ENCODE measurements around the gene EIF2A. TPM values are rescaled to one million over a fixed set of nuclear protein-coding genes. Genes with fewer than 3 reads are reported as not detected.

The EIF2A gene
- total RNA-seq, 6 donors from 2014 or later = 40.1 to 202 (median 78.0) TPM

GRCh38 chr3:150508401-150508800, 38.2 kb upstream of the EIF2A start:
- Histone ChIP-seq H3K4me3 (no peak overlapping the region), H3K27ac (no peak overlapping the region), H3K4me1 (no peaks in the 10 kb centered on the region), H3K27me3 (no peaks in the 10 kb centered on the region), H3K9me3 (no peaks in the 10 kb centered on the region), H3K36me3 (no peaks in the 10 kb centered on the region)
- no peak for DNase-seq
- no peak for TF ChIP-seq POLR2AphosphoS5 (IDR thresholded peaks at IDR 0.05)
- no peak for TF ChIP-seq EP300 (IDR thresholded peaks at IDR 0.05)
- TF ChIP-seq POLR2A (IDR thresholded peaks at IDR 0.05) = no peak
- TF ChIP-seq CTCF (IDR thresholded peaks at IDR 0.05) = no peak
- no peak for ATAC-seq (ENCODE audit: low FRiP score in 2 of 2)

- no peak for ATAC-seq (ENCODE audit: low FRiP score in 2 of 2)
- no peaks in the 10 kb centered on the region for H3K36me3 ChIP-seq
- H3K27me3 ChIP-seq = no peaks in the 10 kb centered on the region
- no peak overlapping the region for H3K27ac ChIP-seq
- no peak overlapping the region for H3K4me3 ChIP-seq
- H3K4me1 ChIP-seq = no peaks in the 10 kb centered on the region
- TF ChIP-seq POLR2AphosphoS5 (IDR thresholded peaks at IDR 0.05) = no peak
- no peak for TF ChIP-seq CTCF (IDR thresholded peaks at IDR 0.05)
- no peak for TF ChIP-seq EP300 (IDR thresholded peaks at IDR 0.05)
- TF ChIP-seq POLR2A (IDR thresholded peaks at IDR 0.05) = no peak
- DNase-seq = no peak
- 94 to 100% methylated on average over 2 of the region's 2 CpGs for WGBS, 2 donors
- no peaks in the 10 kb centered on the region for H3K9me3 ChIP-seq
These were observed 36.8 kb upstream of the EIF2A start for GRCh38 chr3:150509780-150510179.

- Histone ChIP-seq H3K27ac (no peak overlapping the region), H3K27me3 (no peaks in the 10 kb centered on the region), H3K9me3 (no peaks in the 10 kb centered on the region), H3K4me1 (no peaks in the 10 kb centered on the region), H3K36me3 (no peaks in the 10 kb centered on the region), H3K4me3 (no peak overlapping the region)
- no peak for TF ChIP-seq EP300 (IDR thresholded peaks at IDR 0.05)
- TF ChIP-seq POLR2A (IDR thresholded peaks at IDR 0.05) = no peak
- TF ChIP-seq POLR2AphosphoS5 (IDR thresholded peaks at IDR 0.05) = no peak
- no peak for TF ChIP-seq CTCF (IDR thresholded peaks at IDR 0.05)
- DNase-seq (no peak), ATAC-seq (ENCODE audit: low FRiP score in 2 of 2) (no peak)
- 73 to 89% methylated on average over 4 of the region's 4 CpGs for WGBS, 2 donors
These were observed 35.3 kb upstream of the EIF2A start for GRCh38 chr3:150511122-150511821.

GRCh38 chr3:150515210-150515609, 31.4 kb upstream of the EIF2A start:
- Histone ChIP-seq H3K4me3 (no peak overlapping the region), H3K27ac (no peak overlapping the region), H3K4me1 (no peaks in the 10 kb centered on the region), H3K27me3 (no peaks in the 10 kb centered on the region), H3K36me3 (no peaks in the 10 kb centered on the region), H3K9me3 (no peaks in the 10 kb centered on the region)
- ATAC-seq (ENCODE audit: low FRiP score in 2 of 2) (no peak), DNase-seq (no peak)
- TF ChIP-seq EP300 (IDR thresholded peaks at IDR 0.05) (no peak), POLR2AphosphoS5 (IDR thresholded peaks at IDR 0.05) (no peak), CTCF (IDR thresholded peaks at IDR 0.05) (no peak)
- 86 to 92% methylated on average over 4 of the region's 4 CpGs for WGBS, 2 donors

- ATAC-seq (ENCODE audit: low FRiP score in 2 of 2) = no peak
These were observed 27.6 kb upstream of the EIF2A start for GRCh38 chr3:150519026-150519425.

More at GRCh38 chr3:150519026-150519425, 27.6 kb upstream of the EIF2A start:
- no peak for DNase-seq
- H3K27ac ChIP-seq = no peak overlapping the region
- no peaks in the 10 kb centered on the region for H3K27me3 ChIP-seq
- H3K4me1 ChIP-seq = no peaks in the 10 kb centered on the region
- no peak overlapping the region for H3K4me3 ChIP-seq
- TF ChIP-seq POLR2A (IDR thresholded peaks at IDR 0.05) = no peak
- no peak for TF ChIP-seq POLR2AphosphoS5 (IDR thresholded peaks at IDR 0.05)
- no peak for TF ChIP-seq EP300 (IDR thresholded peaks at IDR 0.05)
- TF ChIP-seq CTCF (IDR thresholded peaks at IDR 0.05) = no peak
- 84 to 86% methylated on average over 3 of the region's 3 CpGs for WGBS, 2 donors
- no peaks in the 10 kb centered on the region for H3K36me3 ChIP-seq
- H3K9me3 ChIP-seq = no peaks in the 10 kb centered on the region
